Measurements from ENCODE around the gene CYP4F8.
"Not testable (repeated sequence)": the region's sequence is repeated elsewhere in the genome, so short reads cannot be mapped to it uniquely, and the experiment has no call there.

Gene CYP4F8

GRCh38 chr19:15644066-15644741 lies 29.2 kb downstream of the CYP4F8 start:
- Histone ChIP-seq H3K4me2 (ENCODE audit: low read length) (no peak overlapping the region), H3K36me3 (ENCODE audit: control insufficient read depth, low read length) (no peaks in the 10 kb centered on the region), H3K27ac (ENCODE audit: low read depth, low read length) (no peak overlapping the region), H3K79me2 (ENCODE audit: control insufficient read depth, low read length) (no peaks in the 10 kb centered on the region), H3K4me3 (ENCODE audit: low read length) (no peak overlapping the region), H3K27me3 (ENCODE audit: control insufficient read depth, low read length) (no peaks in the 10 kb centered on the region), H4K20me1 (ENCODE audit: control insufficient read depth, insufficient read depth, low read depth, low read length) (no peaks in the 10 kb centered on the region), H3F3A (ENCODE audit: control insufficient read depth, insufficient read depth) (no peaks in the 10 kb centered on the region), H3K9me2 (replicated peaks; ENCODE audit: control insufficient read depth, low read length) (no peaks in the 10 kb centered on the region), H3K4me1 (ENCODE audit: control insufficient read depth, low read length) (no peaks in the 10 kb centered on the region), H3K9me3 (ENCODE audit: control insufficient read depth, insufficient read depth, low read length) (no peaks in the 10 kb centered on the region)
- TF ChIP-seq CTCF (IDR thresholded peaks at IDR 0.05; ENCODE audit: low read depth, low read length, poor library complexity, severe bottlenecking) = no peak
- TF ChIP-seq EZH2phosphoT487 (IDR thresholded peaks at IDR 0.05; ENCODE audit: borderline replicate concordance, low read length) = no peak

- Histone ChIP-seq H4K20me1 (ENCODE audit: control insufficient read depth, insufficient read depth, low read depth, low read length) (no peaks in the 10 kb centered on the region), H3K27ac (ENCODE audit: low read depth, low read length) (no peak overlapping the region), H3K4me1 (ENCODE audit: control insufficient read depth, low read length) (no peaks in the 10 kb centered on the region), H3K4me3 (ENCODE audit: low read length) (no peak overlapping the region), H3K36me3 (ENCODE audit: control insufficient read depth, low read length) (no peaks in the 10 kb centered on the region), H3K9me3 (ENCODE audit: control insufficient read depth, insufficient read depth, low read length) (no peaks in the 10 kb centered on the region), H3K4me2 (ENCODE audit: low read length) (no peak overlapping the region), H3K27me3 (ENCODE audit: control insufficient read depth, low read length) (no peaks in the 10 kb centered on the region), H3K9me2 (replicated peaks; ENCODE audit: control insufficient read depth, low read length) (no peaks in the 10 kb centered on the region), H3K79me2 (ENCODE audit: control insufficient read depth, low read length) (no peaks in the 10 kb centered on the region), H3F3A (ENCODE audit: control insufficient read depth, insufficient read depth) (no peaks in the 10 kb centered on the region)
- no peak for TF ChIP-seq EZH2phosphoT487 (IDR thresholded peaks at IDR 0.05; ENCODE audit: borderline replicate concordance, low read length)
- TF ChIP-seq CTCF (IDR thresholded peaks at IDR 0.05; ENCODE audit: low read depth, low read length, poor library complexity, severe bottlenecking) = no peak
These were observed 29.8 kb downstream of the CYP4F8 start for GRCh38 chr19:15644816-15645215.

GRCh38 chr19:15649526-15649925 lies 34.5 kb downstream of the CYP4F8 start:
- Histone ChIP-seq H3K36me3 (ENCODE audit: control insufficient read depth, low read length) (no peaks in the 10 kb centered on the region), H4K20me1 (ENCODE audit: control insufficient read depth, insufficient read depth, low read depth, low read length) (no peaks in the 10 kb centered on the region), H3K27me3 (ENCODE audit: control insufficient read depth, low read length) (no peaks in the 10 kb centered on the region), H3K9me3 (ENCODE audit: control insufficient read depth, insufficient read depth, low read length) (no peaks in the 10 kb centered on the region), H3K79me2 (ENCODE audit: control insufficient read depth, low read length) (no peaks in the 10 kb centered on the region), H3F3A (ENCODE audit: control insufficient read depth, insufficient read depth) (no peaks in the 10 kb centered on the region), H3K27ac (ENCODE audit: low read depth, low read length) (no peak overlapping the region), H3K4me1 (ENCODE audit: control insufficient read depth, low read length) (no peaks in the 10 kb centered on the region), H3K4me3 (ENCODE audit: low read length) (no peak overlapping the region), H3K9me2 (replicated peaks; ENCODE audit: control insufficient read depth, low read length) (no peaks in the 10 kb centered on the region), H3K4me2 (ENCODE audit: low read length) (no peak overlapping the region)
- no peak for TF ChIP-seq EZH2phosphoT487 (IDR thresholded peaks at IDR 0.05; ENCODE audit: borderline replicate concordance, low read length)
- TF ChIP-seq CTCF (IDR thresholded peaks at IDR 0.05; ENCODE audit: low read depth, low read length, poor library complexity, severe bottlenecking) = no peak

GRCh38 chr19:15650123-15650522 lies 35.1 kb downstream of the CYP4F8 start:
- H3K4me1 ChIP-seq (ENCODE audit: control insufficient read depth, low read length); H4K20me1 ChIP-seq (ENCODE audit: control insufficient read depth, insufficient read depth, low read depth, low read length); H3K27me3 ChIP-seq (ENCODE audit: control insufficient read depth, low read length); H3K27ac ChIP-seq (ENCODE audit: low read depth, low read length); H3K79me2 ChIP-seq (ENCODE audit: control insufficient read depth, low read length); H3K4me3 ChIP-seq (ENCODE audit: low read length); H3F3A ChIP-seq (ENCODE audit: control insufficient read depth, insufficient read depth); H3K36me3 ChIP-seq (ENCODE audit: control insufficient read depth, low read length); H3K4me2 ChIP-seq (ENCODE audit: low read length); H3K9me3 ChIP-seq (ENCODE audit: control insufficient read depth, insufficient read depth, low read length); H3K9me2 ChIP-seq (replicated peaks; ENCODE audit: control insufficient read depth, low read length): not testable (repeated sequence)

Data from DOHH2 (cell line).